ENCODE results near the gene DOCK3.

DOCK3 gene, protein sequence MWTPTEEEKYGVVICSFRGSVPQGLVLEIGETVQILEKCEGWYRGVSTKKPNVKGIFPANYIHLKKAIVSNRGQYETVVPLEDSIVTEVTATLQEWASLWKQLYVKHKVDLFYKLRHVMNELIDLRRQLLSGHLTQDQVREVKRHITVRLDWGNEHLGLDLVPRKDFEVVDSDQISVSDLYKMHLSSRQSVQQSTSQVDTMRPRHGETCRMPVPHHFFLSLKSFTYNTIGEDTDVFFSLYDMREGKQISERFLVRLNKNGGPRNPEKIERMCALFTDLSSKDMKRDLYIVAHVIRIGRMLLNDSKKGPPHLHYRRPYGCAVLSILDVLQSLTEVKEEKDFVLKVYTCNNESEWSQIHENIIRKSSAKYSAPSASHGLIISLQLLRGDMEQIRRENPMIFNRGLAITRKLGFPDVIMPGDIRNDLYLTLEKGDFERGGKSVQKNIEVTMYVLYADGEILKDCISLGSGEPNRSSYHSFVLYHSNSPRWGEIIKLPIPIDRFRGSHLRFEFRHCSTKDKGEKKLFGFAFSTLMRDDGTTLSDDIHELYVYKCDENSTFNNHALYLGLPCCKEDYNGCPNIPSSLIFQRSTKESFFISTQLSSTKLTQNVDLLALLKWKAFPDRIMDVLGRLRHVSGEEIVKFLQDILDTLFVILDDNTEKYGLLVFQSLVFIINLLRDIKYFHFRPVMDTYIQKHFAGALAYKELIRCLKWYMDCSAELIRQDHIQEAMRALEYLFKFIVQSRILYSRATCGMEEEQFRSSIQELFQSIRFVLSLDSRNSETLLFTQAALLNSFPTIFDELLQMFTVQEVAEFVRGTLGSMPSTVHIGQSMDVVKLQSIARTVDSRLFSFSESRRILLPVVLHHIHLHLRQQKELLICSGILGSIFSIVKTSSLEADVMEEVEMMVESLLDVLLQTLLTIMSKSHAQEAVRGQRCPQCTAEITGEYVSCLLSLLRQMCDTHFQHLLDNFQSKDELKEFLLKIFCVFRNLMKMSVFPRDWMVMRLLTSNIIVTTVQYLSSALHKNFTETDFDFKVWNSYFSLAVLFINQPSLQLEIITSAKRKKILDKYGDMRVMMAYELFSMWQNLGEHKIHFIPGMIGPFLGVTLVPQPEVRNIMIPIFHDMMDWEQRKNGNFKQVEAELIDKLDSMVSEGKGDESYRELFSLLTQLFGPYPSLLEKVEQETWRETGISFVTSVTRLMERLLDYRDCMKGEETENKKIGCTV (N-terminal part only)

DNA sequence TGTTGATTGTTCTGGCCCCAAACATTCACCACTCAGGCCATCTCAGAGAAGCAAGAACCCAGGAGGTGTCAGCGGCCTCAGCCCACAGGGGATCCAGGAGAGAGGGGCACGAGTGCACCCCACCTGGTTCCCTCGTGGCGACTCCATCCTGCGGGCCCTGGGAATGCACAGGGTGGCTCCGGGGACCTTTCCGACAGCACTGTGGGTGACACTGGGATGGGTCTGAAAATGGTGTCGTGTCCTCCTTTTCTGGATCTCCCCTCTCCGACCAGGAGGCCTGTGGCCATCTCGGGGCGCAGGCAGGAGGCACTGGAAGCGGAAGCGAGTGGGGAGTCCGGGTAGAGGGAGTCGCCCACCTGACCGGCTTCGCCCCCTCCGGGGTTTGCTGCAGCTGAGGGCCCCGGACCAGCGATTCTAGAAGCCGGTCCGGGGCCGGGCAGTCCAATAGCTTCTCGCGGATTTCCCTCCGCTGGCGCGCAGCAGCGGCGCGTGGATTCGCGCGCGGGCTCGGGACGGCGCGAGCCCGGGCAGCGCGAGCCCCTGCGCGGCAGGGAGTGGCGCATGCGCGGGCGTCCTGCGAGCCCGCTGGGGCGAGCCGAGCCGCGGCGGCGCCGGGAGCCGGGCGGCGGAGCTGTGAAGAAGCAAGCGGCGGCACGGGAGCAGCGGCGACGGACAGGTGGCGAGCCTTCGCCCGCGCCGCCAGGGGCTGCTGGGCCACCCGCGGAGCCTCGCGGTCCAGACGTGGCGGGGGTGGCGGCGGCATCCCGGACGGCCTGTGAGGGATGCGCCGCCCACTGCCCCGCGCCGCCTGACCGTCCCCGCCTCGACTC, at the start of gene DOCK3:
TSS of gene DOCK3 (plus strand) at position 579 of the 830 bp plus-strand sequence. CDS start 337 bp downstream, outside the sequence.
- H3K4me3 ChIP-seq (ENCODE audit: low read length) = peak within 1 kb of the TSS; percentile 80
- no peaks in the 10 kb centered on the region for H3K36me3 ChIP-seq (ENCODE audit: control insufficient read depth, low read depth, low read length)
- H3K4me1 ChIP-seq (ENCODE audit: control insufficient read depth, low read depth, low read length) = peaks cover 13% of the 10 kb centered on the region
- no peaks in the 10 kb centered on the region for H3K9me3 ChIP-seq (ENCODE audit: control insufficient read depth, low read depth, low read length)
- H3K9ac ChIP-seq (ENCODE audit: low read length) = peak within 1 kb of the TSS; percentile 56
- H3K27me3 ChIP-seq (ENCODE audit: control insufficient read depth, insufficient read depth, low read length) = peaks cover 29% of the 10 kb centered on the region
- H3K27ac ChIP-seq (ENCODE audit: low read length) = no peak within 1 kb of the TSS

DNA sequence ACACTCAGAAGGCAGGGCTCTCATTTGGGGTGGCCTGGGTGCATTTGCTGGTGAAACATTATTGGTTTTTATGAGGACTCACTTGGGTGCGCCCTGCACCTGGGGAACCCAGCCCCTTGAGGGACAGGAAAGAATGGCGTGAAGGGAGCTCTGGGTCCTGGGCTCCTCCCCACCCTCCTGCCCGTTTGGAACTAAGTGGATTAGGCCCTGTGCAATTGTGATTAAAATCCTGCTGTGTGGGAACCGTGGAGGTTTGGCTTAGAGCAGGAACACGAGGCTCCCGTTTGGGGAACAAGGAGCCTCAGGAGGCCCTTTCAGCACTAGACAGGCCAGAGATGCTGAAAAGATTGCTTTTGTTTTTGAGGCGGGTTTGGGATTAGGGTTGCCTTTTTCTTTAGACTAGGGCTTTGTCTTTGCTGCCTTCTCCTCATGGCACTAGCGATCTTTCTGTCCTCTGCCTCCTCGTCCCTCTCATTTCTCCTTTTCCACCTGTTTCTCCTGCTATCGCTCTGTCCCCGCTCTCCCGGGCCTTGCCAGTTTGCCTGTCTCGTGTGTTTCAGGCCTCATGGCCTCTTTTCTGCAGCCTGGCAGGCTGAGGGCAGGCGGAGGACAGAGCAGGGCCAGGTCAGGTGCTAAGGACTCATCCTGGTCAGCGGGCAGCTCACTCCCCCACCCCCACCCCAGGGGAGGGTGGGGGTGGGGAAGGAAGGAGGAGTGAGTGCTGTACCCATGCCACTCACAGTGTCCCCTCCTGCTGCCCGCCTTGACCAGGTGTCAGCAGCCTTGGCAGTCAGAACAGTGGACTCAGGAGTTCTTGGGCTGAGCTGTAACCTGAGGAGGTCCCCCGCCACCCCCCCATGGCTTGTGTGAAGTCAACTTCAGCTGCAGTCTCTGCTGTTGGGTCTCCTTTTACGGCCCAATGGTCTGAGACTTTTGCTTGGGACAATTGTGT, 49.2 kb upstream of the DOCK3 start:
- peaks cover 15% of the 10 kb centered on the region for H3K4me1 ChIP-seq (ENCODE audit: control insufficient read depth, low read depth, low read length)
- H3K27ac ChIP-seq (ENCODE audit: low read length) = no peak overlapping the region
- no peak overlapping the region for H3K9ac ChIP-seq (ENCODE audit: low read length)
- no peaks in the 10 kb centered on the region for H3K27me3 ChIP-seq (ENCODE audit: control insufficient read depth, insufficient read depth, low read length)
- H3K36me3 ChIP-seq (ENCODE audit: control insufficient read depth, low read depth, low read length) = no peaks in the 10 kb centered on the region
- no peak overlapping the region for H3K4me3 ChIP-seq (ENCODE audit: low read length)
- no peaks in the 10 kb centered on the region for H3K9me3 ChIP-seq (ENCODE audit: control insufficient read depth, low read depth, low read length)

DNA sequence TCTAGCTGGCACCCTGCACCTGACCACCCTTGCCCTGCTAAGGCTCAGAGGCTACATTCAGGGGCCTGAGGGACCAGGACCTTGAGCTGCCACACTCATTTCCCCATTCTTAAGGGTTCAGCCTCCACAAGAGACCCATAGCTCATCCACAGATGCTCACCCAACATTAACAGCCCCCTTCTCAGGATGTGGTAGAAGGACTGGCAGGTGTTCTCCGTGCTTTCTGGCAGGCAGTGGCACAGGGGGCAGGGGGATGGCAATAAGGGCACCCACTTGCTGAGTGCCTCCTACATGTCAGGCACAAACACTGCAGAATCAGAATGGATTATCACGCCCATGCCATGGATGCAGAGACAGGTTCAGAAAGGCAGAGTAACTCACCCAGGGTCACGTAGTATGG, 48.3 kb upstream of the DOCK3 start:
- Histone ChIP-seq H3K36me3 (ENCODE audit: control insufficient read depth, low read depth, low read length) (no peaks in the 10 kb centered on the region), H3K27me3 (ENCODE audit: control insufficient read depth, insufficient read depth, low read length) (no peaks in the 10 kb centered on the region), H3K4me1 (ENCODE audit: control insufficient read depth, low read depth, low read length) (peaks cover 15% of the 10 kb centered on the region), H3K9me3 (ENCODE audit: control insufficient read depth, low read depth, low read length) (no peaks in the 10 kb centered on the region), H3K9ac (ENCODE audit: low read length) (no peak overlapping the region), H3K27ac (ENCODE audit: low read length) (no peak overlapping the region), H3K4me3 (ENCODE audit: low read length) (no peak overlapping the region)

DNA sequence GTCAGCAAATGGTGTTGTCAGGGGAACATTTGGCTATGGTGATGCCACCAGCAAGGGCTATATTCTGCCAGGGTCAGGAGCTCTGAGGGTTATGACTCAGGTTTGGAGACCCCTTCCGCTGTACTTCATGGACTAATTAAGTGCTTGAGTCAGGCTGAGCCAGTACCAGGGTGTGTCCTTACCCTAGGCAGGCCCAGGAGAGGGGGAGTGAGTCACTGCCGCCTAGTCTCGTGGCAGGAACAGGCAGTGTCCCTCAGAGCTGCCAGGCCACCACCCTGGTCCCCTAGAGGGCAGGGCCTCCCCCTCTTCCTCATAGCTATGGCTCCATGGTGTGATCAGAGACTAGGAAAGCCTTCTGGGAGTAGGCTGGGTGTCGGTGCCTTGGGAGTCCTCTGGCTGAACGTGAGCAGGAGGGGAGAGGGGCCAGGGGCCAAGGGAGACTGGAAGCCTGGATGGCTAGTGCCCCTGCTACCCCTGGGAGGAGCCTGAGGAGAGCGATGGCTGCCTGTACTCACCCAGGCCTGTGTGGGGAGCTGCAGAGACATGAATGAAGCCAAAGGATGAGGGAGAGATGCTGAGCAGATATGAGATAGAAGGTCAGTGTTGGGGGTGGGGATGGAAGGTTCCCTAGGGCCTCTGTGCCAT, 47.2 kb upstream of the DOCK3 start:
- Histone ChIP-seq H3K27ac (ENCODE audit: low read length) (no peak overlapping the region), H3K27me3 (ENCODE audit: control insufficient read depth, insufficient read depth, low read length) (no peaks in the 10 kb centered on the region), H3K9ac (ENCODE audit: low read length) (no peak overlapping the region), H3K4me3 (ENCODE audit: low read length) (no peak overlapping the region), H3K36me3 (ENCODE audit: control insufficient read depth, low read depth, low read length) (no peaks in the 10 kb centered on the region), H3K9me3 (ENCODE audit: control insufficient read depth, low read depth, low read length) (no peaks in the 10 kb centered on the region), H3K4me1 (ENCODE audit: control insufficient read depth, low read depth, low read length) (peaks cover 15% of the 10 kb centered on the region)

DNA sequence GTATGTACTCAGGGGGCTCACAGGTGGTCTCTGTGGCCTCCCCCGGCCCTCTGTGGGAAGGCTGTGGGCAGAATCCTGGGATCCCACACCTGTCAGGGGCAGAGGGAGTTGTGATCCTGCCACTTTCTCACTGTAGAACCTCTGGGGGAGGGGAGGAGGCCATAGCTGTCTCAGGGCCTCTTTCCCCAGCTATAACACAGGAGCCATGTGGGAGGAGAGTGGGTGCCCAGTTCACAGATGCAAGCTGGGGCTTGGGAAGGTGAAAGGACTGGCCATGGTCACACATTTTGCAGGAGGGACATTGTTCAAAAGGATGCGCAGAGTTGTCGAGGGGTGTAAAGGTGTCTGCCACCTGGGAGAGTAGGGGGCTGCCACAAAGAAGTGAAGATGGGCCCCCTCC, 46.1 kb upstream of the DOCK3 start:
- no peak overlapping the region for H3K4me3 ChIP-seq (ENCODE audit: low read length)
- H3K9me3 ChIP-seq (ENCODE audit: control insufficient read depth, low read depth, low read length) = no peaks in the 10 kb centered on the region
- no peak overlapping the region for H3K9ac ChIP-seq (ENCODE audit: low read length)
- H3K27ac ChIP-seq (ENCODE audit: low read length) = no peak overlapping the region
- H3K36me3 ChIP-seq (ENCODE audit: control insufficient read depth, low read depth, low read length) = no peaks in the 10 kb centered on the region
- H3K4me1 ChIP-seq (ENCODE audit: control insufficient read depth, low read depth, low read length) = peaks cover 15% of the 10 kb centered on the region
- H3K27me3 ChIP-seq (ENCODE audit: control insufficient read depth, insufficient read depth, low read length) = no peaks in the 10 kb centered on the region

DNA sequence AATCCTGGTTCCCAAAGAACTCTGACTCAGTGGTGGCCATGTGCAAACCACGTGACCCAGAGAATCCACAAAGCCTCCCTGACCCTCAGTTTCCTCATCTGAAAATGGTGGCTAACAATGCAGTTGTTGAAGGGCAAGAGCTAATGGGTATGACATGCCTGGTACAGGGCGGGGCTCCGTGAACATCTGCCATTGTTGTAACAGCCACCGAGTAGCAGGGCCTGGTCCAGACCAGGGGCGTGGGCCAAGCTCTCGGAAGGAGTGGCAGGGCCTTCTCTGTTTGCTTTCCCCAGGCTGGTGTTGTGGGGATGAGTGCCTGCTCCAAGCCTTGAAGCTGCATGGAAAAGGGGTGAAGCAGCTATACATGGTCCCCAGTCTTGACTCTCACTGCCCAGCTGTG, 44.3 kb upstream of the DOCK3 start:
- peaks cover 6% of the 10 kb centered on the region for H3K4me1 ChIP-seq (ENCODE audit: control insufficient read depth, low read depth, low read length)
- H3K27me3 ChIP-seq (ENCODE audit: control insufficient read depth, insufficient read depth, low read length) = no peaks in the 10 kb centered on the region
- no peak overlapping the region for H3K9ac ChIP-seq (ENCODE audit: low read length)
- no peaks in the 10 kb centered on the region for H3K36me3 ChIP-seq (ENCODE audit: control insufficient read depth, low read depth, low read length)
- no peak overlapping the region for H3K27ac ChIP-seq (ENCODE audit: low read length)
- no peak overlapping the region for H3K4me3 ChIP-seq (ENCODE audit: low read length)
- H3K9me3 ChIP-seq (ENCODE audit: control insufficient read depth, low read depth, low read length) = no peaks in the 10 kb centered on the region

DNA sequence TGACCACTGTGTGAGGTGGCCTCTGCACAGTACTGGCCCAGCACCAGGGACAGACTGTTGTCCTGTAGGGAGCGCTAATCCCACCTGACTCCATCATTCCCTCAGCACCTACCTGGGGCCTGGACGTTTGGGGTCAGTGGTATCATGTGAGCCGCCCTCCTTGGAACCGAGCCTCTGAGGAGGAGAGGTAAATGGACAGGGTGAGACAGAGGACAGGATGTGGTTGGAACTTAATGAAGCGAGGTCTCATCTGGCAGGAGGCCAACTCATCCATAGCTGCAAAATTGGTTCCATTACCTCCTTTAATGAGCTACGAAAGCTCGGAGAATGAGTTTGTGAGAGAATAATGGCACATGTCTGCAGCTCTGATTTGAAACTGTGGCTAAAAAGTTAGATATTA, 43.9 kb upstream of the DOCK3 start:
- no peak overlapping the region for H3K4me3 ChIP-seq (ENCODE audit: low read length)
- H3K9ac ChIP-seq (ENCODE audit: low read length) = no peak overlapping the region
- H3K4me1 ChIP-seq (ENCODE audit: control insufficient read depth, low read depth, low read length) = peaks cover 2% of the 10 kb centered on the region
- H3K9me3 ChIP-seq (ENCODE audit: control insufficient read depth, low read depth, low read length) = no peaks in the 10 kb centered on the region
- H3K27me3 ChIP-seq (ENCODE audit: control insufficient read depth, insufficient read depth, low read length) = no peaks in the 10 kb centered on the region
- H3K27ac ChIP-seq (ENCODE audit: low read length) = no peak overlapping the region
- H3K36me3 ChIP-seq (ENCODE audit: control insufficient read depth, low read depth, low read length) = no peaks in the 10 kb centered on the region

DNA sequence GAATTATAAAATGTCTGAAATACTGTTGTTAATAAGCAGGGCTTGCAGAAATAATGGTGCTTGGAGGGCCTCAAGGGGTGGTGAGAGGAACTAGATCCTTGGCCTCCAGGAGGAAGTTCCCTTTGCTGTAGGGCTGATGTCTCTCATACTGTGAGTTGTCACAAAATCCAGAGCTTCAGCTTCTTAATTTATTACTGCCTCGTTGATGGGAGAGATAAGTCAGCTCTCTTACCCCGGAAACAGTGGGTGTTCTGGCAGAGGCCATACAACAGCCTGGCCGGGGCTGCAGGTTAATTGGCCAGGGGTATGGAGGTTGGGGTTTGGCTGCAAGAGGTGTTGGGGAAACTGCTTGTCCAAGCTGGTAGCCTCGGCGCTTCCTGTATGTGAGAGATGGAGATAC, 42.3 kb upstream of the DOCK3 start:
- Histone ChIP-seq H3K9me3 (ENCODE audit: control insufficient read depth, low read depth, low read length) (no peaks in the 10 kb centered on the region), H3K27ac (ENCODE audit: low read length) (no peak overlapping the region), H3K36me3 (ENCODE audit: control insufficient read depth, low read depth, low read length) (no peaks in the 10 kb centered on the region), H3K4me3 (ENCODE audit: low read length) (no peak overlapping the region), H3K9ac (ENCODE audit: low read length) (no peak overlapping the region), H3K27me3 (ENCODE audit: control insufficient read depth, insufficient read depth, low read length) (no peaks in the 10 kb centered on the region), H3K4me1 (ENCODE audit: control insufficient read depth, low read depth, low read length) (peaks cover 8% of the 10 kb centered on the region)

DNA sequence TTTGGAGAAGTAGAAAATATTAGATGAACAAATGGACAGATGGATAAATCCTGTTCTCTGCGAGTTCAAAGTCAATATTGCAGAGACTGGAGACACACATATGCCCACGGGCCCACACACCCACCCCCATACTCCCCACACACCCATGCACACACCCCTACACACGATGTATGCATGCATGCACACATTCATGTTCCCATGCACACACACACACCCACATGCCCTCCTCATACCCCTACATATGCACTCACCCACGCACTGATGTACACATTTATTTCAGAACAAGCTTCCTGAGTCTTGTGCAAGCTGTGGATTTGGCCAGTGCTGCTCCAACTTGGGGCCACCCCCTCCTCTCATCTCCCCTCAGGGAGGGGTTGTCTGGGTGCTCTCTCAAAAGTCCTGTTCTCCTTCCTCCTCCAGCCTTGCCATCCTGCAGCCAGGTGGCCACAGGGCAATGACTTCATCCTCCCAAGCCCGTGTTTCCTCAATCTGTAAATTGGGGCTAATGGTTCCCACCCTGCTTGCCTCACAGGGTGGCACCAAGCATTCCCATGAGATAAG, 41.4 kb upstream of the DOCK3 start:
- no peak overlapping the region for H3K9ac ChIP-seq (ENCODE audit: low read length)
- H3K9me3 ChIP-seq (ENCODE audit: control insufficient read depth, low read depth, low read length) = no peaks in the 10 kb centered on the region
- H3K4me3 ChIP-seq (ENCODE audit: low read length) = no peak overlapping the region
- H3K36me3 ChIP-seq (ENCODE audit: control insufficient read depth, low read depth, low read length) = no peaks in the 10 kb centered on the region
- no peaks in the 10 kb centered on the region for H3K27me3 ChIP-seq (ENCODE audit: control insufficient read depth, insufficient read depth, low read length)
- H3K4me1 ChIP-seq (ENCODE audit: control insufficient read depth, low read depth, low read length) = peaks cover 12% of the 10 kb centered on the region
- no peak overlapping the region for H3K27ac ChIP-seq (ENCODE audit: low read length)
